WTC11 (cell line): ENCODE results near the gene CMYA5. TPM values are rescaled to one million over a fixed set of nuclear protein-coding genes. Genes with fewer than 3 reads are reported as not detected.
A peak's percentile ranks its signal among the peaks of the same experiment; 100 is the strongest.

Experiments used
- ATAC-seq: fragments of 200-7000 bp; cut with Tn5 transposase; 2 replicates; pipeline ENCODE4 v1.10.0; 2021; ENCODE audit warnings: mild to moderate bottlenecking, moderate library complexity
- CTCF ChIA-PET: fragments of 300-600 bp; sonication (Branson Sonifier 250); formaldehyde crosslinking; loops from one replicate; lab custom pipeline; 2021; ENCODE audit warnings: antibody characterized with exemption; lab: Charles Lee
- POLR2A ChIA-PET: fragments of 350-600 bp; sonication (Branson Sonifier 250); formaldehyde crosslinking; loops from one replicate; lab custom pipeline; 2021; ENCODE audit warnings: antibody characterized with exemption; lab: Charles Lee
- DNase-seq: peaks from one replicate; pipeline ENCODE4 v3.0.0; 2021; ENCODE audit warnings: low spot score
- H3K27ac Mint-ChIP-seq: 2 replicates; pipeline ENCODE4 v1.8.0; 2021; ENCODE audit warnings: mixed read lengths
- H3K27me3 Mint-ChIP-seq: 2 replicates; pipeline ENCODE4 v1.8.0; 2021; ENCODE audit warnings: low read depth, mild to moderate bottlenecking, moderate library complexity, mixed read lengths
- H3K36me3 Mint-ChIP-seq: 2 replicates; pipeline ENCODE4 v1.8.0; 2021; ENCODE audit warnings: mixed read lengths
- H3K4me1 Mint-ChIP-seq: 2 replicates; pipeline ENCODE4 v1.8.0; 2022; ENCODE audit warnings: mixed read lengths
- H3K4me3 Mint-ChIP-seq: 2 replicates; pipeline ENCODE4 v1.8.0; 2021; ENCODE audit warnings: mild to moderate bottlenecking, moderate library complexity, mixed read lengths
- H3K9me3 Mint-ChIP-seq: 2 replicates; pipeline ENCODE4 v1.8.0; 2021; ENCODE audit warnings: mixed read lengths
- CREM ChIP-seq: sonication (generic); formaldehyde crosslinking; IDR thresholded peaks from 2 replicates; pipeline ENCODE4 v1.8.1; 2022; ENCODE audit warnings: mild to moderate bottlenecking, missing genetic modification reagents, moderate library complexity
- FOXK1 ChIP-seq: sonication (generic); formaldehyde crosslinking; IDR thresholded peaks from 2 replicates; pipeline ENCODE4 v1.8.0; 2022; ENCODE audit warnings: mild to moderate bottlenecking, moderate library complexity, missing genetic modification reagents
- HMGA2 ChIP-seq: fragments of 250-450 bp; sonication (Bioruptor Pico); IDR thresholded peaks from 2 replicates; pipeline ENCODE4 v1.4.0; 2021; ENCODE audit warnings: mild to moderate bottlenecking, moderate library complexity
- IRF2 ChIP-seq: sonication (generic); formaldehyde crosslinking; IDR thresholded peaks from 2 replicates; pipeline ENCODE4 v1.8.0; 2022; ENCODE audit warnings: low read depth, missing genetic modification reagents, borderline replicate concordance
- PREB ChIP-seq: sonication (generic); formaldehyde crosslinking; IDR thresholded peaks from 2 replicates; pipeline ENCODE4 v1.8.1; 2022; ENCODE audit warnings: mild to moderate bottlenecking, missing genetic modification reagents, moderate library complexity, borderline replicate concordance
- RORB ChIP-seq: fragments of 250-450 bp; sonication (Bioruptor Pico); IDR thresholded peaks from 2 replicates; pipeline ENCODE4 v1.9.0; 2021; ENCODE audit warnings: mild to moderate bottlenecking
- SMAD4 ChIP-seq: sonication (generic); formaldehyde crosslinking; IDR thresholded peaks from 2 replicates; pipeline ENCODE4 v1.8.0; 2022; ENCODE audit warnings: mild to moderate bottlenecking, missing genetic modification reagents
- TEAD4 ChIP-seq: sonication (generic); formaldehyde crosslinking; IDR thresholded peaks from 2 replicates; pipeline ENCODE4 v1.8.0; 2022; ENCODE audit warnings: mild to moderate bottlenecking, missing genetic modification reagents
- ZBTB21 ChIP-seq: sonication (generic); formaldehyde crosslinking; IDR thresholded peaks from 2 replicates; pipeline ENCODE4 v1.8.1; 2023; ENCODE audit warnings: mild to moderate bottlenecking, missing genetic modification reagents, borderline replicate concordance
- ZNF317 ChIP-seq: sonication (generic); formaldehyde crosslinking; IDR thresholded peaks from 2 replicates; pipeline ENCODE4 v1.8.1; 2023; ENCODE audit warnings: low read depth, mild to moderate bottlenecking, moderate library complexity, missing genetic modification reagents, borderline replicate concordance
- ZNF425 ChIP-seq: fragments of 250-450 bp; sonication (Bioruptor Pico); conservative IDR thresholded peaks from 2 replicates; pipeline ENCODE4 v1.9.0; 2021; ENCODE audit warnings: mild to moderate bottlenecking
- ZNF671 ChIP-seq: fragments of 250-450 bp; sonication (Bioruptor Pico); IDR thresholded peaks from 2 replicates; pipeline ENCODE4 v1.8.0; 2021; ENCODE audit warnings: mild to moderate bottlenecking
- total RNA-seq: library from RNA; stranded (reverse); gene quantifications from 3 replicates; pipeline ENCODE4 v1.2.3, GENCODE V29; 2021
- TF ChIP-seq, protein P1 (sequence below): sonication (generic); formaldehyde crosslinking; IDR thresholded peaks from 2 replicates; pipeline ENCODE4 v1.8.1; 2022; ENCODE audit warnings: low read depth, missing genetic modification reagents, borderline replicate concordance
- TF ChIP-seq, protein P2 (sequence below): sonication (generic); formaldehyde crosslinking; IDR thresholded peaks from 2 replicates; pipeline ENCODE4 v1.8.0; 2023; ENCODE audit warnings: missing genetic modification reagents, mild to moderate bottlenecking, borderline replicate concordance
- TF ChIP-seq, protein P3 (sequence below): fragments of 250-450 bp; sonication (Bioruptor Pico); IDR thresholded peaks from 2 replicates; pipeline ENCODE4 v1.9.0; 2021; ENCODE audit warnings: mild to moderate bottlenecking
- TF ChIP-seq, protein P4 (sequence below): fragments of 250-450 bp; sonication (Bioruptor Pico); IDR thresholded peaks from 2 replicates; pipeline ENCODE4 v1.9.0; 2021; ENCODE audit warnings: mild to moderate bottlenecking
- TF ChIP-seq, protein P5 (sequence below): sonication (generic); formaldehyde crosslinking; conservative IDR thresholded peaks from 2 replicates; pipeline ENCODE4 v1.8.1; 2023; ENCODE audit warnings: mild to moderate bottlenecking, low read depth, missing genetic modification reagents, moderate library complexity

Gene CMYA5
- total RNA-seq, 1 experiment from 2014 or later = 1.2 TPM

DNA sequence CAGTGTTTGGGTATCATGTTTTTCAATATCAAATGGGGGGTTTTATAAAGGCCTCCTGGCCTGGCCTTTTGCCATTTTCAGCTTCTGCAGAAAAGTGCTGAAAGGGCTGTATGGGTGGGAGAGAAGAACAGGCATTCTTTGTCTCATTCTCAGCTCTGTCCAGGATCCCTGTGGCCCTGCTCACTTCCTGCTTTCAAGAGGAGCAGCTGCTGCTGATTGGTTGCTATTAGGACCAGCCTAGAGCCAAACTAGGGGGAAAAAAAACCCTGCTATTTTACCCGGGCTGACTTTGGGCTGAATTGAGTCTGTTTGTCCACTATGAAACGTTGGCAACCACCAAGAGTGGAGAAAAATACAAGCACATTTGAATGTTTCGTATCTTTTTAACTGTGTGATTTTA is 117.1 kb downstream of the CMYA5 start:
- Mint-ChIP-seq H3K4me3 (no peak overlapping the region), H3K27ac (no peak overlapping the region)
- ATAC-seq = peak; percentile 85

More for the DNA sequence above, 117.1 kb downstream of the CMYA5 start:
- ChIA-PET POLR2A (no interaction called here), CTCF (interaction anchor here (0.6 kb wide), 1 partner anchor 32 kb away, joined by 3 read pairs; no protein-coding TSS in a partner anchor)
- Mint-ChIP-seq H3K36me3 (no peaks in the 10 kb centered on the region), H3K9me3 (no peaks in the 10 kb centered on the region), H3K4me1 (peaks cover 5% of the 10 kb centered on the region; the same call in 1 of the 2 replicates), H3K27me3 (no peaks in the 10 kb centered on the region)
- no peak for DNase-seq
- no peak for TF ChIP-seq CREM (CRISPR knock-in tag)
- no peak for TF ChIP-seq ZBTB21 (CRISPR knock-in tag)
- no peak for TF ChIP-seq ZNF317 (CRISPR knock-in tag)
- no peak for TF ChIP-seq ZNF671 (CRISPR knock-in tag)
- TF ChIP-seq, protein P1, sequence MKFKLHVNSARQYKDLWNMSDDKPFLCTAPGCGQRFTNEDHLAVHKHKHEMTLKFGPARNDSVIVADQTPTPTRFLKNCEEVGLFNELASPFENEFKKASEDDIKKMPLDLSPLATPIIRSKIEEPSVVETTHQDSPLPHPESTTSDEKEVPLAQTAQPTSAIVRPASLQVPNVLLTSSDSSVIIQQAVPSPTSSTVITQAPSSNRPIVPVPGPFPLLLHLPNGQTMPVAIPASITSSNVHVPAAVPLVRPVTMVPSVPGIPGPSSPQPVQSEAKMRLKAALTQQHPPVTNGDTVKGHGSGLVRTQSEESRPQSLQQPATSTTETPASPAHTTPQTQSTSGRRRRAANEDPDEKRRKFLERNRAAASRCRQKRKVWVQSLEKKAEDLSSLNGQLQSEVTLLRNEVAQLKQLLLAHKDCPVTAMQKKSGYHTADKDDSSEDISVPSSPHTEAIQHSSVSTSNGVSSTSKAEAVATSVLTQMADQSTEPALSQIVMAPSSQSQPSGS (CRISPR knock-in tag) = no peak
- TF ChIP-seq, protein P2, sequence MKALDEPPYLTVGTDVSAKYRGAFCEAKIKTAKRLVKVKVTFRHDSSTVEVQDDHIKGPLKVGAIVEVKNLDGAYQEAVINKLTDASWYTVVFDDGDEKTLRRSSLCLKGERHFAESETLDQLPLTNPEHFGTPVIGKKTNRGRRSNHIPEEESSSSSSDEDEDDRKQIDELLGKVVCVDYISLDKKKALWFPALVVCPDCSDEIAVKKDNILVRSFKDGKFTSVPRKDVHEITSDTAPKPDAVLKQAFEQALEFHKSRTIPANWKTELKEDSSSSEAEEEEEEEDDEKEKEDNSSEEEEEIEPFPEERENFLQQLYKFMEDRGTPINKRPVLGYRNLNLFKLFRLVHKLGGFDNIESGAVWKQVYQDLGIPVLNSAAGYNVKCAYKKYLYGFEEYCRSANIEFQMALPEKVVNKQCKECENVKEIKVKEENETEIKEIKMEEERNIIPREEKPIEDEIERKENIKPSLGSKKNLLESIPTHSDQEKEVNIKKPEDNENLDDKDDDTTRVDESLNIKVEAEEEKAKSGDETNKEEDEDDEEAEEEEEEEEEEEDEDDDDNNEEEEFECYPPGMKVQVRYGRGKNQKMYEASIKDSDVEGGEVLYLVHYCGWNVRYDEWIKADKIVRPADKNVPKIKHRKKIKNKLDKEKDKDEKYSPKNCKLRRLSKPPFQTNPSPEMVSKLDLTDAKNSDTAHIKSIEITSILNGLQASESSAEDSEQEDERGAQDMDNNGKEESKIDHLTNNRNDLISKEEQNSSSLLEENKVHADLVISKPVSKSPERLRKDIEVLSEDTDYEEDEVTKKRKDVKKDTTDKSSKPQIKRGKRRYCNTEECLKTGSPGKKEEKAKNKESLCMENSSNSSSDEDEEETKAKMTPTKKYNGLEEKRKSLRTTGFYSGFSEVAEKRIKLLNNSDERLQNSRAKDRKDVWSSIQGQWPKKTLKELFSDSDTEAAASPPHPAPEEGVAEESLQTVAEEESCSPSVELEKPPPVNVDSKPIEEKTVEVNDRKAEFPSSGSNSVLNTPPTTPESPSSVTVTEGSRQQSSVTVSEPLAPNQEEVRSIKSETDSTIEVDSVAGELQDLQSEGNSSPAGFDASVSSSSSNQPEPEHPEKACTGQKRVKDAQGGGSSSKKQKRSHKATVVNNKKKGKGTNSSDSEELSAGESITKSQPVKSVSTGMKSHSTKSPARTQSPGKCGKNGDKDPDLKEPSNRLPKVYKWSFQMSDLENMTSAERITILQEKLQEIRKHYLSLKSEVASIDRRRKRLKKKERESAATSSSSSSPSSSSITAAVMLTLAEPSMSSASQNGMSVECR = no peak
- no peak for TF ChIP-seq IRF2
- no peak for TF ChIP-seq FOXK1
- TF ChIP-seq, protein P3, sequence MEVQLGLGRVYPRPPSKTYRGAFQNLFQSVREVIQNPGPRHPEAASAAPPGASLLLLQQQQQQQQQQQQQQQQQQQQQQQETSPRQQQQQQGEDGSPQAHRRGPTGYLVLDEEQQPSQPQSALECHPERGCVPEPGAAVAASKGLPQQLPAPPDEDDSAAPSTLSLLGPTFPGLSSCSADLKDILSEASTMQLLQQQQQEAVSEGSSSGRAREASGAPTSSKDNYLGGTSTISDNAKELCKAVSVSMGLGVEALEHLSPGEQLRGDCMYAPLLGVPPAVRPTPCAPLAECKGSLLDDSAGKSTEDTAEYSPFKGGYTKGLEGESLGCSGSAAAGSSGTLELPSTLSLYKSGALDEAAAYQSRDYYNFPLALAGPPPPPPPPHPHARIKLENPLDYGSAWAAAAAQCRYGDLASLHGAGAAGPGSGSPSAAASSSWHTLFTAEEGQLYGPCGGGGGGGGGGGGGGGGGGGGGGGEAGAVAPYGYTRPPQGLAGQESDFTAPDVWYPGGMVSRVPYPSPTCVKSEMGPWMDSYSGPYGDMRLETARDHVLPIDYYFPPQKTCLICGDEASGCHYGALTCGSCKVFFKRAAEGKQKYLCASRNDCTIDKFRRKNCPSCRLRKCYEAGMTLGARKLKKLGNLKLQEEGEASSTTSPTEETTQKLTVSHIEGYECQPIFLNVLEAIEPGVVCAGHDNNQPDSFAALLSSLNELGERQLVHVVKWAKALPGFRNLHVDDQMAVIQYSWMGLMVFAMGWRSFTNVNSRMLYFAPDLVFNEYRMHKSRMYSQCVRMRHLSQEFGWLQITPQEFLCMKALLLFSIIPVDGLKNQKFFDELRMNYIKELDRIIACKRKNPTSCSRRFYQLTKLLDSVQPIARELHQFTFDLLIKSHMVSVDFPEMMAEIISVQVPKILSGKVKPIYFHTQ = no peak
- no peak for TF ChIP-seq HMGA2 (CRISPR knock-in tag)
- TF ChIP-seq, protein P4, sequence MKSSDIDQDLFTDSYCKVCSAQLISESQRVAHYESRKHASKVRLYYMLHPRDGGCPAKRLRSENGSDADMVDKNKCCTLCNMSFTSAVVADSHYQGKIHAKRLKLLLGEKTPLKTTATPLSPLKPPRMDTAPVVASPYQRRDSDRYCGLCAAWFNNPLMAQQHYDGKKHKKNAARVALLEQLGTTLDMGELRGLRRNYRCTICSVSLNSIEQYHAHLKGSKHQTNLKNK (CRISPR knock-in tag) = no peak
- TF ChIP-seq PREB = no peak
- no peak for TF ChIP-seq ZNF425 (CRISPR knock-in tag)
- no peak for TF ChIP-seq TEAD4 (CRISPR knock-in tag)
- TF ChIP-seq RORB (CRISPR knock-in tag) = no peak
- TF ChIP-seq SMAD4 (CRISPR knock-in tag) = no peak
- TF ChIP-seq, protein P5, sequence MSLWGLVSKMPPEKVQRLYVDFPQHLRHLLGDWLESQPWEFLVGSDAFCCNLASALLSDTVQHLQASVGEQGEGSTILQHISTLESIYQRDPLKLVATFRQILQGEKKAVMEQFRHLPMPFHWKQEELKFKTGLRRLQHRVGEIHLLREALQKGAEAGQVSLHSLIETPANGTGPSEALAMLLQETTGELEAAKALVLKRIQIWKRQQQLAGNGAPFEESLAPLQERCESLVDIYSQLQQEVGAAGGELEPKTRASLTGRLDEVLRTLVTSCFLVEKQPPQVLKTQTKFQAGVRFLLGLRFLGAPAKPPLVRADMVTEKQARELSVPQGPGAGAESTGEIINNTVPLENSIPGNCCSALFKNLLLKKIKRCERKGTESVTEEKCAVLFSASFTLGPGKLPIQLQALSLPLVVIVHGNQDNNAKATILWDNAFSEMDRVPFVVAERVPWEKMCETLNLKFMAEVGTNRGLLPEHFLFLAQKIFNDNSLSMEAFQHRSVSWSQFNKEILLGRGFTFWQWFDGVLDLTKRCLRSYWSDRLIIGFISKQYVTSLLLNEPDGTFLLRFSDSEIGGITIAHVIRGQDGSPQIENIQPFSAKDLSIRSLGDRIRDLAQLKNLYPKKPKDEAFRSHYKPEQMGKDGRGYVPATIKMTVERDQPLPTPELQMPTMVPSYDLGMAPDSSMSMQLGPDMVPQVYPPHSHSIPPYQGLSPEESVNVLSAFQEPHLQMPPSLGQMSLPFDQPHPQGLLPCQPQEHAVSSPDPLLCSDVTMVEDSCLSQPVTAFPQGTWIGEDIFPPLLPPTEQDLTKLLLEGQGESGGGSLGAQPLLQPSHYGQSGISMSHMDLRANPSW (CRISPR knock-in tag) = no peak
- TF ChIP-seq, all 79 proteins: peak for 0
